HG03095 (cell line): Measurements from ENCODE around the gene ADAMTSL1.
A peak's percentile ranks its signal among the peaks of the same experiment; 100 is the strongest.

Source experiments
- ATAC-seq: cut with Tn5 transposase; IDR thresholded peaks from one replicate; pipeline ENCODE4 v1.9.1; 2021; ENCODE audit warnings: moderate library complexity; ENCODE audit not compliant: unreplicated experiment

Gene ADAMTSL1

GRCh38 chr9:18723366-18723765 lies 249.4 kb downstream of the ADAMTSL1 start:
- ATAC-seq, result no peak

GRCh38 chr9:18726546-18726945 lies 252.6 kb downstream of the ADAMTSL1 start:
- ATAC-seq, result no peak

GRCh38 chr9:18727904-18728303 lies 254.0 kb downstream of the ADAMTSL1 start:
- ATAC-seq, result no peak

GRCh38 chr9:18728642-18729041 lies 254.7 kb downstream of the ADAMTSL1 start:
- ATAC-seq, result no peak

- ATAC-seq, result no peak
Measured at GRCh38 chr9:18730241-18730640, 256.3 kb downstream of the ADAMTSL1 start.

- ATAC-seq, result no peak
Measured at GRCh38 chr9:18739127-18739526, 265.2 kb downstream of the ADAMTSL1 start.

- ATAC-seq, result no peak
Measured at GRCh38 chr9:18739641-18740318, 265.8 kb downstream of the ADAMTSL1 start.

GRCh38 chr9:18741359-18741758 lies 267.4 kb downstream of the ADAMTSL1 start:
- no peak for ATAC-seq

- no peak for ATAC-seq
Measured at GRCh38 chr9:18741945-18742344, 268.0 kb downstream of the ADAMTSL1 start.

GRCh38 chr9:18743421-18743820 lies 269.5 kb downstream of the ADAMTSL1 start:
- no peak for ATAC-seq

- no peak for ATAC-seq
Measured at GRCh38 chr9:18743971-18744370, 270.0 kb downstream of the ADAMTSL1 start.

GRCh38 chr9:18745710-18746109 lies 271.8 kb downstream of the ADAMTSL1 start:
- no peak for ATAC-seq

- ATAC-seq, result no peak
Measured at GRCh38 chr9:18746631-18747030, 272.7 kb downstream of the ADAMTSL1 start.

- ATAC-seq, result no peak
Measured at GRCh38 chr9:18747595-18747994, 273.6 kb downstream of the ADAMTSL1 start.

- no peak for ATAC-seq
Measured at GRCh38 chr9:18748251-18748701, 274.3 kb downstream of the ADAMTSL1 start.

- ATAC-seq, result no peak
Measured at GRCh38 chr9:18749711-18750110, 275.8 kb downstream of the ADAMTSL1 start.

- no peak for ATAC-seq
Measured at GRCh38 chr9:18753904-18754303, 280.0 kb downstream of the ADAMTSL1 start.

- no peak for ATAC-seq
Measured at GRCh38 chr9:18754537-18754936, 280.6 kb downstream of the ADAMTSL1 start.

- no peak for ATAC-seq
Measured at GRCh38 chr9:18755263-18755662, 281.3 kb downstream of the ADAMTSL1 start.

GRCh38 chr9:18756712-18757125 lies 282.8 kb downstream of the ADAMTSL1 start:
- ATAC-seq, result peak; percentile 59

GRCh38 chr9:18759827-18760226 lies 285.9 kb downstream of the ADAMTSL1 start:
- no peak for ATAC-seq

- no peak for ATAC-seq
Measured at GRCh38 chr9:18761742-18762300, 287.9 kb downstream of the ADAMTSL1 start.
